ENCODE results near the gene LRTM2.

The LRTM2 gene

DNA sequence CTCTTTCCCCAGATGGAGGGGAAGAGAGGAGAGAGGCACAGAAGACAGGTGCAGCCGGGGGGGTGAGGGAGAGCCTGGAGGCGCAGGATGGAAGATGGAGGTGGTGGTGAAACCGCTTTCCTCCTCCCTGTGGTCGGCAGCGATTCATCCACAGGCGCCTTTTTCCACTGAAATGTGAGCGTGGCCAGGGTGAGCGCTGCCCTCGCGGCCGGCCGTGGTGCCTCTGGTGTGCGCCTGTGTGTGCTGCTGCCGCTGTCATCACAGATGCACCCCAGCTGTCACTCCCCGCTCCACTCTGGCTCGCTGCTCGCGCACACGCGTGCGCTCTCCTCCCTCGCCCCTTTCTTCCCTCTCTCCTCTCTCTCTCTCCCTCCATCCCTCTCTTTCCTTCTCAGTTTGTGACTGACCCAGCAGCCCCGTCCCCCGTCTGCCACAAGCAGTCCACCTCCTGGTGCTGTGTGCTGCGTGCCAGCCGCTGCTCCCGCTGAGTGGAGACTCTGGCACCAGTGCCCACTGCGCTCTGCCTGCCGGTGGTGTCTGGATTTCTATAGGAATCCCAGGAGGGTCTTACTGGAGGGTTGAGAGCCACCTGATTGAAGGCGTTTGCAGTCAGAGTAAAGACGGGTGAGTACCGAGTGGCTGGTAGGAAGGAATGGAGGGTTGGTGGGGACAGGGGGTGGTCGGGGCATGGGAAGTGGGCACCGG is at the start of gene LRTM2:
Gene LRTM2, plus strand, starts transcription at position 375 of the 705 bp plus-strand sequence. CDS start 7,584 bp downstream, outside the sequence.
- no peak for DNase-seq (ENCODE audit: low read depth in 2 of 2)

DNA sequence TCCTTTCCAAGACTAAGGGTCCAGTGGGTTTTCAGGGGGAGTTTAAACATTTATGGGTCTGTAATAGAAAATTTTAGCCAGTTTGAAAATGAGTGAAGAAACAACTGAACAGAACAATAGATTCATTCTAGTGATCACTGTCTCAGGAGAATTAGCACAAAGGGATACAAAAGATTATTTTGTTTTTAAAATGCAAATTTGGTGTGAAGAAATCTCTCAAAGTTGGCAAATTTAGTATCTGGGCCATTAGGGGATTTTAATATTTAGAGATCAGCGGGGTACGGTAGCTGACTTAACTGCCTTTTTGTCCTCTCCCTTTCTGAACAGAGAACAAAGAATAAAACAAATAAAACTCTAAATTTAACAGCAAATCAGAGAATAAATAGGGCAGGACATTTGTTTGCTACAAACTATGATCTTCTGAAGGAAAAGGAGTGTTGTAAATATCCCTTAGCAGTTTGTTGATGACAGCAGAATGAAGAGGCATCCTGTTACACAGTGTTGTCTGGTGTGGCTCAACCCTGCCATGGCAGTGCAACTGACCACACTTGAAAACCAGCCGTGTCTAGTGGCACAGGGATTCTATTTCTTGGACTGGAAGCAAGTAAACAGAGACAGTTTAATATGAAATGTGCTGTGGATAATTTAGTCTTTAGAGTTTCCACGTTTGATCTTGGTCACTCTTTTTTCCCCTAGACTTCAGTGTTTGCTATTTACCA is 46.3 kb upstream of the LRTM2 start:
- no peak for DNase-seq (ENCODE audit: low read depth in 2 of 2)

DNA sequence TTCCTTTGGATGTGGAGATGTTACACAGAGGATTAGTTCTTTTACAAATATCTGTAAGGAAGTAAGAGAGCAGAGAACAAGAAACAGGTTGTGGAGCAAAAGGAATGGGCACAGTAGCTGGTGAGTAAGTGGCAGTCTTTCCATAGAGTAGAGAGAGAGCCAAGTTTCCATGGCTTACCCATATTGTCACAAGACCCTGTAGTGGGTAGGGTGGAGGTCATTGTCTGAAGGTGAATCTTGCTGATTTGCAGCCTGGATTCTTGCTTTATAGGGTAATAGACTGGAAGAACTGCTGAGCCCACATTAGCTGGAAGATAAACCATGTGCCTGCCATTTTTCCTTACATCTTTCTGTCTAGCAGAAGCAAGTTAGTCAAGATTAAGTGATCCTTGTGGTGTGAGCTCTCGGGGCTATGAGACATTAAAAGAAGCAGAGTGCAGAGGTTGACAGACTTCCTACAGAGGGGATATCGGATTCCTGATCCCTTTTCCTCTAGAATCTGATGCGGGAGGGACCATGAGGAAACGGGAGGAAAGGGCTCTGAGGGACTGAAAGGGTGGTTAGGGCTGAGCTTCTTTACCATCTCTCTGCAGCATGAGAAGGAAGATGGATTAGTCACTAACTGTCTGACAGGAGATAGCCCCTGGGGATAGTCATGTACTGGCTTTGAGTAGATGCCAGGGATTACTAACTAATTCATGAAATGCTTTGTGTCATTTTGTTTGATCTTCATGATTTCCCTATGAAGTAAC is 44.0 kb upstream of the LRTM2 start:
- DNase-seq (ENCODE audit: low read depth in 2 of 2) = no peak

DNA sequence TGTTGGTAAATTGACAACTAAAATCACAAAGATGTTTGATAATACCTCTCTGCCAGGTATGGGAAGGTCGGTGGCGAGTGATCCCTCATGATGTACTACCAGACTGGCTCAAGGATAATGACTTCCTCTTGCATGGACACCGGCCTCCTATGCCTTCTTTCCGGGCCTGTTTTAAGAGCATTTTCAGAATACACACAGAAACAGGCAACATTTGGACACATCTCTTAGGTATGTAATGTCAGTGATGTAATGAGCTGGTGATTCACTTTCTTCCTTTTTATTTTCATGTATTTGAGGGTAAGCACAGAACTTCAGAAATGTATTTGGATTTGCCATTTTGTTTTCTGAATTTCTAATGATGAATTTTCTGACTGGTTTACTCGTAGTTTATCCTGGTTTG is 42.6 kb upstream of the LRTM2 start:
- no peak for DNase-seq (ENCODE audit: low read depth in 2 of 2)

DNA sequence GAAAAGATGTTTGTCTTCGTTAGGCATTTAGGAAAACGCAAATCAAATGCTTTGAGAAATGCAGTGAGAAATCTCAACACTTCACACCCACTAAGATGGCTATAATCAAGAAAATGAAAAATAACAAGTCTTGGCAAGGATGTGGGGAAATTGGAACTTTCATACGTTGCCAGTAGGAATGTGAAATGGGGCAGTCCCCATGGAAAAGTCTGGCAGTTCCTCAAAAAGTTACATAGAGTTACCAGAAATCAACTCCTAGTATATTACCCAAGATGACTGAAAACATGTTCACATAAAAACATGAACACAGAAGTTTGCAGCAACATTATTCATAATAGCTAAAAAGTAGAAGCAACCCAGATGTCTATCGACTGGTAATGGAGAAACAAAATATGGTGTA is 41.5 kb upstream of the LRTM2 start:
- no peak for DNase-seq (ENCODE audit: low read depth in 2 of 2)

DNA sequence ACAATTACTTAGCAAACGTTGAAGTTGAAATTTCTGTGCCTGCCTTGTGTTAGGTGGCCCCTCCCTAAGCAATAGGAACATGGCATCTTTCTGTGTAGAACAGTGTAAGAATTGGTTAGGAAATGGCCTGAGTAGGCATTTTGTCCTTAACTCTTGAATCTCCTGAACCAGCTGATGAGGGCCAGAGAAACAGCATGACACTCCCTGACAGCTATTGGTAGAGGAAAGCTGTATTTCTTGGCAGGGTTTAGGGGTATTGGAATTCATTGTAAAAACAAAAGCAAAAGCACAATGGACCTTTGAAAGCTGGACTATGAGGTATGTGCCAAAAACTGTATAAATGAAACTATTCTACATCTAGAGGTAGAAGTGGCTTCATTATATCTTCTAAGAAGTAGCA is 40.6 kb upstream of the LRTM2 start:
- DNase-seq (ENCODE audit: low read depth in 2 of 2) = no peak

DNA sequence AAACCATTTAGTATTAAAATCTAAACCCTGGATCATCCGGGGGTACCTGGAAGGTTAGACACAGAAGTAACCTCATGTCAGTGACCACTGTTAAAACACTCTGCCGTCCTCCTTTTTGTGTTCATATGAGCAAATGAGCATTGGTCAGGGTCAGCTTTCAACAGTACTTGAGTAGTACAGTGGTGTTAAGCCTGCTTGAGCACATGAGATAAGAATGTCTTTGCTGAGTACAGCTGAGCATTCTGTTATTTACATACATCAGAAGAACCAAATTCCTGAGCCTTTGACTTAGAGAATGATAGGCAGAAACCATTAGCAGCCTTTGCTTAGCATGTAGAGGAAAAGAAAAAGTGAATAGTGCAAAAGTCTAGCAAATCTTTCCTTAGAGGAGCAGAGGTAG is 38.6 kb upstream of the LRTM2 start:
- DNase-seq (ENCODE audit: low read depth in 2 of 2) = no peak

DNA sequence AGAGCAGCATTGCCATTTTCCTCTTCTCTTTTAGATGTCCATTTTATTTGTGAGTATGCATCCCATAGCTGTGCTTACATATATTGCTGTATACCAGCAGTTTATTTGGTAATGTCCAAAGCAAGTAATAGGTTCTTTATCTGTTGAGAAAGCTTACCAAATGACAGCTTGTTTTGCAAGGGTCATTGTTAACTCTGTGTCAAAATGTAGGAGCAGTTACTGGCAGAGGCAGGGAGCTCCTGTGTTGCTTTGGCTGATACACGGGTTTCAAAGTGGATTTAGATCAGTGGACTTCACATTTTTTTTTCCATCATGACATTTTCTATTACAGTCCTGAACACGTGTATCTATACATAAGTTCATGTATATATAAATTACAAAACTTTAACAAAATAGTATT is 38.1 kb upstream of the LRTM2 start:
- DNase-seq (ENCODE audit: low read depth in 2 of 2) = no peak

DNA sequence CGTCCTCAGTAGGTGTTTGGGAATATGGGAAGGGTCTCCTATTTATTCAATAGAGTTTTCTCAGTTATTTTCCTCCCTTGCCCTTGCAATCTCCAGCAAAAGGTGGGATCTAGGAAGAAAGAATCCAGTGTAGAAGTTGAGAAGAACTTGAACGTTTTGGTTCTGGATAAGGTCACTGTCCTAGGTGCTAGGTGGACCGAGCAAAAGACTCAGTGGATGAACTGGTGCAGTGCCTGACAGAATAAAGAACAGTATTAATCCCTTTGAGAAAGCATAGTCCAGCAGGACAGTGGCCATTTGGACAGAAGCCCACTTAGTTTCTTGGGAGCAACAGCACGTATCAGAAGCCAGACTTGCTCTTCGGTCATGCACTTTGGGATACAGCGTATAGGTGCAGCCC is 32.7 kb upstream of the LRTM2 start:
- no peak for DNase-seq (ENCODE audit: low read depth in 2 of 2)

DNA sequence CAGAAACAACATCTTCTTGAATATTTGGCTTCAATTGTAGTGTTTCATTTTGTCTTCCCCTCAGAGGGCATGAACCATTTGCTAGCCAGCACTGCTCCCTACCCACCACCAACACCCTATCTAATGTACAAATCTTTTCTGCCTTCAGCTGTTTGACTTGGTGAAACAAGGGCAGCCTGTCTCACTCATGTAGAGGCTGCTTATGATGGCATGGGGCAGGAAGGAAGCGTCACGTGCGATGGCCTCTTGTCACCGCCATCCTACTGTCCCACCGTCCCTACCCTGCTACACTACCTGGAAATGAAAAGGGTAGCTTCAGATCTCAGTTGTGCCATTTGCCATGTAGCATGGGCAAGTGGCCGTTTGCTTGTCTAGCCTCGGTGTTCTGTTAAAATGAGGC is 29.9 kb upstream of the LRTM2 start:
- no peak for DNase-seq (ENCODE audit: low read depth in 2 of 2)

DNA sequence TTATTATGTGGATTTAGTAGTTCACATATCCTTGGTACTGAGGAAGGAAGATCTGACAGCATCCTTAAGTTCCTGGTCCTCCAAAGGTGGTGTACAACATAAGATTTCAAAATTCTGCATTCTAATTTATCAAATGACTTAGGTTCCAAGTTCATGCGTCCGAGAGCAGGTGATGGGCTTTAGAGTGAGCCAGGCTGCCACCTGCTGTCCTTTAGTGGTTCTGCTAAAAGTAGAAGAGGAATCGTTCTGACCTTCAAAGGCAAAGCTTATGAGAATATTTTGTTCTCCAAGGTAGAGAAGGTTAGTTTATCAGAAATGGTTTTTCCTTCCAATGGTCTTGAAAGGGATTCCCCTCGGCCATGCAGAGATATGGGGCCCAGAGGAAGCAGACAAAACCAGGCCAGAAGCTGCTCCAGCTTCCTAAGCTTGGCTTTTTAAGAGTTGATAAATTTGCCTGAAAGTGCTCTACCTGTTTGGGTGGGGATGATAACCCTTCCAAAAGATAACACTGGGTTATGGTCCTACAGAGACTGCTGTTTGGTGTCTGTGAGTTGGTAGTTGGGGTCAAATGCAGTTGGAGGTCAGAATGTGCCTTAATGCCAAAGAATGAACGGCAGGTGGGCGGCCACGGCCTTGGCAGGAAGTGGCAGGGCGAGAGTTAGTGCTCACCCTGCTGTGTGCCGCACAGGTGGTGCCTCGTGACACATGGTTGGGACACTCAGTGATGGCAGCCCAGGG is 29.1 kb upstream of the LRTM2 start:
- peak; percentile 40 for DNase-seq (ENCODE audit: low read depth in 2 of 2)

DNA sequence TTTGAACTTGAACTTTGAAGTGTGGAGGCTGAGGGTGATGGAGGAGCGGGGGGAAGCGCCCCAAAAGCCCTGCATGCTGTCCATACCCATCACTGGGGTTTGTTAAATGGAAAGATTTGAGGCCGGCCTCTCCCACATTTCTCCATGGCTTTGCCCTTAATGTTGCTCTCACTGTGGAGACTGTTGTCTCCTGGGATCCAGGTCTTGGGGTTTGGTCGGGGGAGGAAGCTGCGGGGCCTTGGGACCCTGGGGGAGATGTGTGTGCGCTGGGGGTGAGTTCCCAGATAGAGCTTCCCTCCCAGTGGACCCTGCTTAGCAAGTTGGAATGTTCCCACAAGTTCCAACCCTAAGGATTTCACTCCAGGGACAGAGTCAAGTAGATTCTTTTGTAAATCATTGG is 28.0 kb upstream of the LRTM2 start:
- no peak for DNase-seq (ENCODE audit: low read depth in 2 of 2)

DNA sequence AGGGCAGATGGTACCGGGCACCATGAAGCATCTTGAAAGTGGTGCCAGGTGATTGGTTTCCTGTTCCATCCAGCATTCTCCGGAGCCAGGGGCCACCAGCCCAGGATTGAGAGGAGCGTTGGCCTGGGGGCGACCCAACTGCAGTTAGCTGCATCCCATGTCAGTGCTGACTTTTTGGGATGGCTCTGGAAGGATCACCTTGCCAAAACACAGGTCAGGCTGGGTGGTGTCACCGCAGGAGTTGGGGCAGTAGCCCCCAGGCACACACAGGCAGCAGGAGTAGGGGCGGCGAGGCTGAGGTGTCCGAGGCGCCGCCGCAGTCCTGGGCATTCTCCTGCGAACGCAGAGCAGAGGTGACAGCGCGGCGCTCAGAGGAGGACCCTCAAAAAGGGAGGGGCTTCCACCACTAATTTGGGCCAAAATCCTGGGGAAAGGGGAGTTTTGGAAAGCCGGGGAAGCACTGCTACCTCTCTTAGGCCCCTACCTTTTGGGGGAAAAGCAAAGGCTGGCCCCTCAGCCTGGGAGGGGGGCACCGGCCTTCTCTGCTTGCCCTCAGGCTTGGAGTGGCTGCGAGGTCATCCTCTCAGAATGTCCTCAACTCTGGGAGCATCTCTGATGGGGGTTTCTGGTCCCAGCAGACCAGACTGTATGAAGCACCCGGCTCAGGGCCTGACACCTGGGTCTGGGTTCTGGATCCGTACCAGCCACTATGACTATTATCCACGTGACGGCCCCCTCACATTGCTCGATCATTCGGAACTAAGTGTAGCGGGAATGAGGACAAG is 26.7 kb upstream of the LRTM2 start:
- DNase-seq (ENCODE audit: low read depth in 2 of 2) = no peak

DNA sequence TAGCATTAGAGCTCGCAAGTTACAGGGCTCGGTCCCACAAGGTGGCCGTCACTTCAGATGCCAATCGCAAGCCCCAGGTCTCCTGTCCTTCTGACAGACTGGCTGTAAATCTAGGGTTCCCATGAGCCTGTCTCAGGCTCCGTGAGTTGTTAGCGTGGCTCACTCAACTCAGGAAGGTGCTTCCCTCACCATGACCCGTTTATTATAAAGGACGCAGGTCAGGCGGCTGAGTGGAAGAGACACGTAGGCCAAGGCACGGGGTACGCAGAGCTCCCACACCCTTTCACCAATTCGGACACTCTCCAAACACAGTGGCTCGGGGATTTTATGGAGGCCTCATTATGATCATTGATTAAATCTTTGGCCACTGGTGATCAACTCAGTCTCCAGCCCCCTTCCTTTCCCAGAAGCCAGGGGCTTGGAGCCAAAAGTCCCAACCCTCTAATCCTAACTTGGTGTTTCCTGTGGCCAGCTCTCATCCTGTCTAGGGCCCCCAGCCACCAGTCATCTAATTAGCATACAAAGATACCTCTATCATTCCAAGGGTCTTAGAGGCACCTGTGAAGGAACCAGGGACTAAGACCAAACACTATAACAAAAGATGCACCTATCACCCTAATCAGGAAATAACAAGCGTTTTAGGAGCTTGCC is 25.8 kb upstream of the LRTM2 start:
- DNase-seq (ENCODE audit: low read depth in 2 of 2) = no peak

DNA sequence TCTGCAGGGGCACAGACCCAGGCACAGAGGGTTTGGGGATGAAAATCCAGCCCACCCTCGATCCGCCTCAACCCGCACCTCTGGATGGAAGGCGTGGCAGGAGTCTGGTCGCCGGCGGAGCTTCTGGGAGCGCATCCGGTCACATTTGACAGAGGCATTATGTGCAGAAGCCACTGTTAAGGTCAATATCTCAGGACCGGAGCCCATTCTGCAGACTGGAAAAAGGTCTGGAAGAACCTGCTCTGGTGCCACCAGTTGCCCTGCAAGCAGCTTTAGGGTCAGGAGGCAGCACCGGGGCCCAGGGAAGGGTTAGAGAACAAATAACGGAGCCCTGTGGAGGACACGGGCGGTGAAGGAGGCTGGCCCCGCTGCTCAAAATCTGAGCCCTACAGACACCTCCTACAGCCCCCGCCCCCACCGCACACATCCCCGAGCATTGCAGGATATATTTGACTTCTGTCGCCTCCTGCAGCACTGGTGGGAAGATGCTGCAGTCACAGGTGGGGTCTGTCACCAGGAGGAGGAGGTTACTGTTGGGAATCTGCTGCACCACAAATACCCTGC is 25.1 kb upstream of the LRTM2 start:
- DNase-seq (ENCODE audit: low read depth in 2 of 2) = no peak

DNA sequence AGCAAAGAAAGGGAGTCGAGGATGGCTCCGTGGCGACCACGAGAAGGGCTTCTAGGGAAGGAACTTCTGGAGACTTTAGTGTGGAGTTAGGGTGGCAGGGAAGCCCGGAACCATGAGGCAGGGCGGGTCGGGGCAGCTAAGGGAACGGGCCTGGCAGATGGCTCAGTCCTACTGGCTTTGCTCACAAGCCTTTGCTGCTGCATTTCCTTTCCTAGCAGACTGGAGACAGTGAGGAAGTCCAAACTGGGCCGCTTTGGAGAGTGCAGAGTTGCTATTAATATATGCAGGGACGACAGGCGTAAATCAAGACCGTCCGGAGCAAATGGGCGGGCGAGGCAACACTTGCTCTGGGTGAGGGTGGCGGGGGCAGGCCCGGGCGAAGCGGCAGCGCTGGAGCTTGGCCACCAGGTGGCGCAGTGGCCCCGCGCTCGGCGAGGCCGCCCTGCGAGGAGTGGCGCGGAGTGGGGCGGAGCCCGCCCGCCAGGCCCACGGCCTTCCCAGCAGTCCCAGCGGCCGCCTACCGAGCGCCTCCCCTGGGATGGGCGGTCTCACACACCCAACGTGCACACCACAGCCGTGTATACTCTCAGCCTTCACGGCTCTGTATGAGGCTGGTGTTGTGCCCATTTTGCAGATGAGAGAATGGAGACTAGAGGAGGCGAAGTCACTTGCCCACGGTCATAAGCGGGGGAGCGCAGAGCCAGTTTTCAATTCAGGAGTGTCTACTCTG is 24.4 kb upstream of the LRTM2 start:
- peak; percentile 90 to 92 for DNase-seq (ENCODE audit: low read depth in 2 of 2)

DNA sequence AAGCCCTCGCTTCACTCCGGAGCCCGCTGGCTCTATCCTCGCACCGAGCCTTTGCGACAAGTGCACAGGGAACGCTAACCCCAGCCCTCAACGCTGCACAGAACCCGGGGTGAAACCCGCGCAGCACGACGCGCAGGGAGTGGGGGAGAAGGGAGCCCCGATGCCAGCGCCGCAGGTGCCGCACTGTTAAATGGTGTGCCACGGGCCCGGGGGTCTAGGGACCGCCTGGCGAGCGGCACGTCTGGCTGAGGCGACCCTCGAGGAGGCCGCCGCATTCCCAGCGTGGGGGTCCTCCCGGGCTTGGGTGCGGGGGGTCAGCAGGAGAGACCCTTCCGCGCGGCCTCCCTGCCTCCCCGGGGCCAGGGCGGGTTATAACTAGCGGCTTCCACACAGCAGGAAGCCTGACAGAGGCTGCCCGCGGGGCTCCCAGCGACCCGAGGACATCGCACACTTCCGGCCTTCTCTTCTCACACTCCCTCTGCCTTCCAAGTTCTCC is 23.8 kb upstream of the LRTM2 start:
- peak; percentile 42 to 44 for DNase-seq (ENCODE audit: low read depth in 2 of 2)

DNA sequence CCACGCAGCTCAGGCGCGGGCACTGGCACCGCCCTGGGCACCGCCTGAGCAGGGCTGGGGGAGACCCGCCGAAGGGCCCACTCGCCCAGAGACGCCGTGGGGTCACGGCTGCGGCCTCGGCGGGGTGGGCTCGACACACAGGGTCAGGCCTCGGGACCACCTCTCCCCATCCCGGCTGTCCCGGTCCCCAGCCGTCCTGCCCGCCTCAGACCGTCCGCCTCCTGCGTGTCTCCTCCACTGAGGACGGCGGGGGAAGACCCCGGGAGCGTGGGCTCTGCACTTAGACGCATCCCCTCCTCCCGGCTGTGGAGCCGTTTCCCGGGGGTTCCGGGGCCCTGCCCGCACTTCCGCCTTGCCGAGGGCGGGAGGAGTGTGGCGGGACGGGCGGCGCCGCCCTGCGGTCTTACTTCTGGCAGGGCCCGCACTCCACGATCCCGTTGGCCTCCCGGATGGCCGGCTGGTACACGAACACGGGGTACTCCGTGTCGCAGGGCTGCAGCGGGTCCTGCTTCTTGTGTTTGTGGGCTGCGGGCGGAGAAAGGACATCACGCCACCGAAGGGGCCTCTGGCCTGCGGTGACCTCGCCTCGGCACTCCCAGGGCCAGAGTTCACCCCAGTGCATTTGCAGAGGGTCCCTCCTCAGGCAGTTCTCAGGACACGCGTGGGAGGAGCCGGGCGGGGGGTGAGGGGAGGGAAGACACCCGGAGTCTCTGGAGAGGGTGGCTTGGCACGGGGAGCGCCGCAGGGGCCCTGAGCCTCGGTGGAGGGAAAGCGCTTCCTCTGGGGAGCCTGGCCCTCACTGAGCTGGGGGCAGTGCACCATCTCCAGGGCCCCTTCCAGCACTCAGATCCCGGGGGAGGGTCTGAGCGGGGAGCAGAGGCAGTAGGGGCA is 23.1 kb upstream of the LRTM2 start:
- DNase-seq (ENCODE audit: low read depth in 2 of 2) = peak; percentile 46 to 56
